ENCODE results near the gene LRFN3. TPM values are rescaled to one million over a fixed set of nuclear protein-coding genes. Genes with fewer than 3 reads are reported as not detected.

The LRFN3 gene
- total and polyA plus RNA-seq, 10 of the 15 experiments (the other 5 are each of a cell fraction or from before 2014, with no cell fraction given): 0.02 to 7.3 (median 2.0) TPM; not detected in 1

DNA sequence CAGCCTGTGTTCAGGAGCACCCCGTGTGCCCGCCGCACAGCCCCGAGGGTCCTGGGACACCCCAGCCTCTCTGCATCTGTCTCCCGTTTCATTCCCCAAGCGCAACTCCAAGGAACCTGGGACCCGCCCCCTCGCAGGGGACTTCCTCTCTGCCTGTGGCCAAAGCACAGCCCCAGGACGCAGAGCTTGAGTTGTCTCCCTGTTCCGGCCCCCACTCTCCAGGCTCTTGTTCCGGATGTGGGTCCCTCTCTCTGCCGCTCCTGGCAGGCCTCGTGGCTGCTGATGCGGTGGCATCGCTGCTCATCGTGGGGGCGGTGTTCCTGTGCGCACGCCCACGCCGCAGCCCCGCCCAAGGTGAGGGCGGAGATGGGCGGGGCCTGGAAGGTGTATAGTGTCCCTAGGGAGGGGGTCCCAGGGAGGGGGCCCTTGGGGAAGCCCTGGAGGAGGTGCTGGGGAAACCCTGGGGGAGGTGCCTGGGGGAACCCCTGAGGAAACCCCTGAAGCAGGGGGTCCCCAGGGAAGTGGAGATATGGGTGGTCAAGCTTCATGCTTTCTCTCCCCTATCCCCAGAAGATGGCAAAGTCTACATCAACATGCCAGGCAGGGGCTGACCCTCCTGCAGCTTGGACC, 32.5 kb upstream of the LRFN3 start (continued):
- TF ChIP-seq, protein P1, sequence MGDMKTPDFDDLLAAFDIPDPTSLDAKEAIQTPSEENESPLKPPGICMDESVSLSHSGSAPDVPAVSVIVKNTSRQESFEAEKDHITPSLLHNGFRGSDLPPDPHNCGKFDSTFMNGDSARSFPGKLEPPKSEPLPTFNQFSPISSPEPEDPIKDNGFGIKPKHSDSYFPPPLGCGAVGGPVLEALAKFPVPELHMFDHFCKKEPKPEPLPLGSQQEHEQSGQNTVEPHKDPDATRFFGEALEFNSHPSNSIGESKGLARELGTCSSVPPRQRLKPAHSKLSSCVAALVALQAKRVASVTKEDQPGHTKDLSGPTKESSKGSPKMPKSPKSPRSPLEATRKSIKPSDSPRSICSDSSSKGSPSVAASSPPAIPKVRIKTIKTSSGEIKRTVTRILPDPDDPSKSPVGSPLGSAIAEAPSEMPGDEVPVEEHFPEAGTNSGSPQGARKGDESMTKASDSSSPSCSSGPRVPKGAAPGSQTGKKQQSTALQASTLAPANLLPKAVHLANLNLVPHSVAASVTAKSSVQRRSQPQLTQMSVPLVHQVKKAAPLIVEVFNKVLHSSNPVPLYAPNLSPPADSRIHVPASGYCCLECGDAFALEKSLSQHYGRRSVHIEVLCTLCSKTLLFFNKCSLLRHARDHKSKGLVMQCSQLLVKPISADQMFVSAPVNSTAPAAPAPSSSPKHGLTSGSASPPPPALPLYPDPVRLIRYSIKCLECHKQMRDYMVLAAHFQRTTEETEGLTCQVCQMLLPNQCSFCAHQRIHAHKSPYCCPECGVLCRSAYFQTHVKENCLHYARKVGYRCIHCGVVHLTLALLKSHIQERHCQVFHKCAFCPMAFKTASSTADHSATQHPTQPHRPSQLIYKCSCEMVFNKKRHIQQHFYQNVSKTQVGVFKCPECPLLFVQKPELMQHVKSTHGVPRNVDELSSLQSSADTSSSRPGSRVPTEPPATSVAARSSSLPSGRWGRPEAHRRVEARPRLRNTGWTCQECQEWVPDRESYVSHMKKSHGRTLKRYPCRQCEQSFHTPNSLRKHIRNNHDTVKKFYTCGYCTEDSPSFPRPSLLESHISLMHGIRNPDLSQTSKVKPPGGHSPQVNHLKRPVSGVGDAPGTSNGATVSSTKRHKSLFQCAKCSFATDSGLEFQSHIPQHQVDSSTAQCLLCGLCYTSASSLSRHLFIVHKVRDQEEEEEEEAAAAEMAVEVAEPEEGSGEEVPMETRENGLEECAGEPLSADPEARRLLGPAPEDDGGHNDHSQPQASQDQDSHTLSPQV (IDR thresholded peaks at IDR 0.05): peak; percentile 92
- TF ChIP-seq CBX3 (IDR thresholded peaks at IDR 0.05; ENCODE audit: borderline replicate concordance, low read depth) (no peak), JUND (IDR thresholded peaks at IDR 0.05; ENCODE audit: low read depth, low read length) (0 out of 2 replicates have a peak, but pooled peaks have one; percentile 23), ZSCAN29 (IDR thresholded peaks at IDR 0.05) (no peak), CREM (IDR thresholded peaks at IDR 0.05; ENCODE audit: low read depth) (peak; percentile 87), NR2C1 (IDR thresholded peaks at IDR 0.05) (peak; percentile 47), KDM1A (IDR thresholded peaks at IDR 0.05; ENCODE audit: borderline replicate concordance) (no peak), ZNF24 (IDR thresholded peaks at IDR 0.05) (no peak), PML (IDR thresholded peaks at IDR 0.05; ENCODE audit: low read length) (0 out of 2 replicates have a peak, but pooled peaks have one; percentile 76), ZNF622 (IDR thresholded peaks at IDR 0.05) (no peak), SIN3A (IDR thresholded peaks at IDR 0.05; ENCODE audit: low read depth, low read length) (peak; percentile 81)
- TF ChIP-seq, protein P2, sequence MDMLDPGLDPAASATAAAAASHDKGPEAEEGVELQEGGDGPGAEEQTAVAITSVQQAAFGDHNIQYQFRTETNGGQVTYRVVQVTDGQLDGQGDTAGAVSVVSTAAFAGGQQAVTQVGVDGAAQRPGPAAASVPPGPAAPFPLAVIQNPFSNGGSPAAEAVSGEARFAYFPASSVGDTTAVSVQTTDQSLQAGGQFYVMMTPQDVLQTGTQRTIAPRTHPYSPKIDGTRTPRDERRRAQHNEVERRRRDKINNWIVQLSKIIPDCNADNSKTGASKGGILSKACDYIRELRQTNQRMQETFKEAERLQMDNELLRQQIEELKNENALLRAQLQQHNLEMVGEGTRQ (IDR thresholded peaks at IDR 0.05; ENCODE audit: borderline replicate concordance, low read depth, low read length): no peak
- TF ChIP-seq, protein P3, sequence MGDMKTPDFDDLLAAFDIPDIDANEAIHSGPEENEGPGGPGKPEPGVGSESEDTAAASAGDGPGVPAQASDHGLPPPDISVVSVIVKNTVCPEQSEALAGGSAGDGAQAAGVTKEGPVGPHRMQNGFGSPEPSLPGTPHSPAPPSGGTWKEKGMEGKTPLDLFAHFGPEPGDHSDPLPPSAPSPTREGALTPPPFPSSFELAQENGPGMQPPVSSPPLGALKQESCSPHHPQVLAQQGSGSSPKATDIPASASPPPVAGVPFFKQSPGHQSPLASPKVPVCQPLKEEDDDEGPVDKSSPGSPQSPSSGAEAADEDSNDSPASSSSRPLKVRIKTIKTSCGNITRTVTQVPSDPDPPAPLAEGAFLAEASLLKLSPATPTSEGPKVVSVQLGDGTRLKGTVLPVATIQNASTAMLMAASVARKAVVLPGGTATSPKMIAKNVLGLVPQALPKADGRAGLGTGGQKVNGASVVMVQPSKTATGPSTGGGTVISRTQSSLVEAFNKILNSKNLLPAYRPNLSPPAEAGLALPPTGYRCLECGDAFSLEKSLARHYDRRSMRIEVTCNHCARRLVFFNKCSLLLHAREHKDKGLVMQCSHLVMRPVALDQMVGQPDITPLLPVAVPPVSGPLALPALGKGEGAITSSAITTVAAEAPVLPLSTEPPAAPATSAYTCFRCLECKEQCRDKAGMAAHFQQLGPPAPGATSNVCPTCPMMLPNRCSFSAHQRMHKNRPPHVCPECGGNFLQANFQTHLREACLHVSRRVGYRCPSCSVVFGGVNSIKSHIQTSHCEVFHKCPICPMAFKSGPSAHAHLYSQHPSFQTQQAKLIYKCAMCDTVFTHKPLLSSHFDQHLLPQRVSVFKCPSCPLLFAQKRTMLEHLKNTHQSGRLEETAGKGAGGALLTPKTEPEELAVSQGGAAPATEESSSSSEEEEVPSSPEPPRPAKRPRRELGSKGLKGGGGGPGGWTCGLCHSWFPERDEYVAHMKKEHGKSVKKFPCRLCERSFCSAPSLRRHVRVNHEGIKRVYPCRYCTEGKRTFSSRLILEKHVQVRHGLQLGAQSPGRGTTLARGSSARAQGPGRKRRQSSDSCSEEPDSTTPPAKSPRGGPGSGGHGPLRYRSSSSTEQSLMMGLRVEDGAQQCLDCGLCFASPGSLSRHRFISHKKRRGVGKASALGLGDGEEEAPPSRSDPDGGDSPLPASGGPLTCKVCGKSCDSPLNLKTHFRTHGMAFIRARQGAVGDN (IDR thresholded peaks at IDR 0.05): peak; percentile 93
- TF ChIP-seq, protein P4, sequence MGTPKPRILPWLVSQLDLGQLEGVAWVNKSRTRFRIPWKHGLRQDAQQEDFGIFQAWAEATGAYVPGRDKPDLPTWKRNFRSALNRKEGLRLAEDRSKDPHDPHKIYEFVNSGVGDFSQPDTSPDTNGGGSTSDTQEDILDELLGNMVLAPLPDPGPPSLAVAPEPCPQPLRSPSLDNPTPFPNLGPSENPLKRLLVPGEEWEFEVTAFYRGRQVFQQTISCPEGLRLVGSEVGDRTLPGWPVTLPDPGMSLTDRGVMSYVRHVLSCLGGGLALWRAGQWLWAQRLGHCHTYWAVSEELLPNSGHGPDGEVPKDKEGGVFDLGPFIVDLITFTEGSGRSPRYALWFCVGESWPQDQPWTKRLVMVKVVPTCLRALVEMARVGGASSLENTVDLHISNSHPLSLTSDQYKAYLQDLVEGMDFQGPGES (IDR thresholded peaks at IDR 0.05): no peak
- TF ChIP-seq, protein P5, sequence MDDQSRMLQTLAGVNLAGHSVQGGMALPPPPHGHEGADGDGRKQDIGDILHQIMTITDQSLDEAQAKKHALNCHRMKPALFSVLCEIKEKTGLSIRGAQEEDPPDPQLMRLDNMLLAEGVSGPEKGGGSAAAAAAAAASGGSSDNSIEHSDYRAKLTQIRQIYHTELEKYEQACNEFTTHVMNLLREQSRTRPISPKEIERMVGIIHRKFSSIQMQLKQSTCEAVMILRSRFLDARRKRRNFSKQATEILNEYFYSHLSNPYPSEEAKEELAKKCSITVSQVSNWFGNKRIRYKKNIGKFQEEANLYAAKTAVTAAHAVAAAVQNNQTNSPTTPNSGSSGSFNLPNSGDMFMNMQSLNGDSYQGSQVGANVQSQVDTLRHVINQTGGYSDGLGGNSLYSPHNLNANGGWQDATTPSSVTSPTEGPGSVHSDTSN (IDR thresholded peaks at IDR 0.05; ENCODE audit: insufficient replicate concordance, low read depth, low read length): no peak
- TF ChIP-seq, protein P6, sequence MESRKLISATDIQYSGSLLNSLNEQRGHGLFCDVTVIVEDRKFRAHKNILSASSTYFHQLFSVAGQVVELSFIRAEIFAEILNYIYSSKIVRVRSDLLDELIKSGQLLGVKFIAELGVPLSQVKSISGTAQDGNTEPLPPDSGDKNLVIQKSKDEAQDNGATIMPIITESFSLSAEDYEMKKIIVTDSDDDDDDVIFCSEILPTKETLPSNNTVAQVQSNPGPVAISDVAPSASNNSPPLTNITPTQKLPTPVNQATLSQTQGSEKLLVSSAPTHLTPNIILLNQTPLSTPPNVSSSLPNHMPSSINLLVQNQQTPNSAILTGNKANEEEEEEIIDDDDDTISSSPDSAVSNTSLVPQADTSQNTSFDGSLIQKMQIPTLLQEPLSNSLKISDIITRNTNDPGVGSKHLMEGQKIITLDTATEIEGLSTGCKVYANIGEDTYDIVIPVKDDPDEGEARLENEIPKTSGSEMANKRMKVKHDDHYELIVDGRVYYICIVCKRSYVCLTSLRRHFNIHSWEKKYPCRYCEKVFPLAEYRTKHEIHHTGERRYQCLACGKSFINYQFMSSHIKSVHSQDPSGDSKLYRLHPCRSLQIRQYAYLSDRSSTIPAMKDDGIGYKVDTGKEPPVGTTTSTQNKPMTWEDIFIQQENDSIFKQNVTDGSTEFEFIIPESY (IDR thresholded peaks at IDR 0.05): no peak

Measured in GM12878 (cell line).